A549 (cell line): ENCODE data around the gene NPAS2.

Experiments used
- CBX8 ChIP-seq: fragments of 200-600 bp; sonication (generic); IDR thresholded peaks from 2 replicates; pipeline ENCODE4 v1.6.1; 2016
- CEBPB ChIP-seq, 2 experiments: fragments of >200 bp in 1 of 2; sonication (Bioruptor Twin) in 1 of 2; formaldehyde crosslinking in 1 of 2; IDR thresholded peaks; 2 replicates each; pipeline ENCODE4 v1.6.1; 2012 to 2016
- CTCF ChIP-seq: fragments of >200 bp; sonication (Bioruptor Twin); formaldehyde crosslinking; IDR thresholded peaks from 3 replicates; pipeline ENCODE4 v1.5.1; 2016
- EP300 ChIP-seq, 2 experiments: fragments of >200 bp; sonication (Bioruptor Twin); formaldehyde crosslinking; IDR thresholded peaks; 2 replicates in 1 of 2; 3 replicates in 1 of 2; pipeline ENCODE4 v1.6.1; 2016 to 2017
- JUN ChIP-seq, 2 experiments: fragments of >200 bp; sonication (Bioruptor Twin); formaldehyde crosslinking; IDR thresholded peaks; 2 replicates in 1 of 2; 3 replicates in 1 of 2; pipeline ENCODE4 v1.6.1; 2016 to 2017
- JUNB ChIP-seq: fragments of >200 bp; sonication (Bioruptor Twin); formaldehyde crosslinking; IDR thresholded peaks from 2 replicates; pipeline ENCODE4 v1.6.1; 2016
- KDM5A ChIP-seq: fragments of 200-600 bp; sonication (generic); IDR thresholded peaks from 2 replicates; pipeline ENCODE4 v1.6.1; 2016; ENCODE audit warnings: antibody characterized with exemption, mild to moderate bottlenecking
- MAFK ChIP-seq: fragments of 450-650 bp; IDR thresholded peaks from 2 replicates; pipeline ENCODE4 v1.6.1; 2014; ENCODE audit not compliant: partially characterized antibody
- MAX ChIP-seq: IDR thresholded peaks from 2 replicates; pipeline ENCODE4 v1.6.1; 2012
- MAZ ChIP-seq: fragments of 150-350 bp; IDR thresholded peaks from 2 replicates; pipeline ENCODE4 v1.6.1; 2014; ENCODE audit warnings: antibody characterized with exemption, low read depth, low read length, borderline replicate concordance
- POLR2A ChIP-seq: IDR thresholded peaks from 2 replicates; pipeline ENCODE4 v1.6.1; 2012; ENCODE audit warnings: mild to moderate bottlenecking, low read length
- RFX5 ChIP-seq: fragments of 450-650 bp; IDR thresholded peaks from 2 replicates; pipeline ENCODE4 v1.7.1; 2014; ENCODE audit warnings: antibody characterized with exemption, mild to moderate bottlenecking, moderate library complexity
- SREBF2 ChIP-seq: fragments of 450-650 bp; IDR thresholded peaks from 2 replicates; pipeline ENCODE4 v1.6.1; 2014; ENCODE audit warnings: mild to moderate bottlenecking, moderate library complexity
- ZFP36 ChIP-seq: fragments of 450-650 bp; IDR thresholded peaks from 2 replicates; pipeline ENCODE4 v1.6.1; 2014; ENCODE audit warnings: borderline replicate concordance; ENCODE audit not compliant: partially characterized antibody

DNA sequence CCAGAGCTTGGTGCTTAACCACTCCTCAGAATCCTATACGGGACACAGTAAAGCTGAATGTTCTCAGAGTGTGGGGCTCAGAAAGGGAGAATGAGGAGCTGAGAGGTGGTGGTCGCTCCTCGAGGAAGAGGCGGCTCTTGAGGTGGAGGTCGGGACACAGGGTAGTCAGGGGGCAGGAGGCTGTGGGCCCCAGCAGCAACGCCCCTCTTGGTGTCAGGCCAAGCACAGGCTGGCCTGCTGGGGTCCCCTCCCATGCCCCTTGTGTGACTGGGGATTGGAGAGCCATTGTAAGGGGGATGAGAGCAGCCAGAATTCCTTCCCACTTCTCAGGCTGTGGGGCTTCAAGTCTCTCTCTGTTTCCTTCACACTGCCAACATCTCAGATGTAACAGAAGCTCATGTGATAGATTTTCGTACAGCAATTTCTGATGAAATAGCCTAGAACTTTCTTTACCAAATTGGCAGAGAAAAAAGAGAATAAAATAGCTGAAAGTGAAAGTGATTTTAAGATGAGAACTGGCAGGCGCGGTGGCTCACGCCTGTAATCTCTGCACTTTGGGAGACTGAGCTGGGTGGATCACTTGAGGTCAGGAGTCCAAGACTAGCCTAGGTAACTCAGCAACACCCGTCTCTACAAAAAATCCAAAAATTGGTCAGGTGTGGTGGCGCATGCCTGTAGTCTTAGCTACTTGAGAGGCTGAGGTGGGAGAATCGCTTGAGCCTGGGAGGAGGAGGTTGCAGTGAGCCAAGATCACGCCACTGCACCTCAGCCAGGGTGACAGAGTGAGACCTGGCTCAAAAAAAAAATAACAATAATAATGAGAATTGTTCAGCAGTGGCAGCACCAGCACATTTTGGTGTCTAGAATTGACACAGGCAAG lies 121.1 kb downstream of the NPAS2 start:
- no peak for TF ChIP-seq CBX8
- TF ChIP-seq CTCF, result no peak
- TF ChIP-seq MAZ, result no peak
- no peak for TF ChIP-seq MAX
- TF ChIP-seq JUNB, result no peak
- TF ChIP-seq MAFK, result no peak
- no peak for TF ChIP-seq POLR2A
- no peak for TF ChIP-seq CEBPB (IDR thresholded peaks at IDR 0.05)
- no peak for TF ChIP-seq SREBF2
- no peak for TF ChIP-seq EP300 (IDR thresholded peaks at IDR 0.05)
- no peak for TF ChIP-seq JUN (IDR thresholded peaks at IDR 0.05)
- no peak for TF ChIP-seq ZFP36
- no peak for TF ChIP-seq RFX5
- TF ChIP-seq KDM5A, result no peak
